ENCODE results near the gene KIF6.

GRCh38 chr6:39350723-39351505, 374.3 kb downstream of the KIF6 start:
- TF ChIP-seq HDAC6 (IDR thresholded peaks at IDR 0.05; ENCODE audit: low read depth, low read length): no peak
- TF ChIP-seq EP300 (IDR thresholded peaks at IDR 0.05; ENCODE audit: borderline replicate concordance in 1 of 2, low read depth in 2 of 2, low read length in 2 of 2): no peak
- TF ChIP-seq KDM1A (IDR thresholded peaks at IDR 0.05; ENCODE audit: borderline replicate concordance, low read length): no peak
- TF ChIP-seq ZNF274 (IDR thresholded peaks at IDR 0.05; ENCODE audit: borderline replicate concordance, extremely low read depth, low read length): no peak

Data from H1 (cell line).